ENCODE measurements around the gene NFKB1.

DNA sequence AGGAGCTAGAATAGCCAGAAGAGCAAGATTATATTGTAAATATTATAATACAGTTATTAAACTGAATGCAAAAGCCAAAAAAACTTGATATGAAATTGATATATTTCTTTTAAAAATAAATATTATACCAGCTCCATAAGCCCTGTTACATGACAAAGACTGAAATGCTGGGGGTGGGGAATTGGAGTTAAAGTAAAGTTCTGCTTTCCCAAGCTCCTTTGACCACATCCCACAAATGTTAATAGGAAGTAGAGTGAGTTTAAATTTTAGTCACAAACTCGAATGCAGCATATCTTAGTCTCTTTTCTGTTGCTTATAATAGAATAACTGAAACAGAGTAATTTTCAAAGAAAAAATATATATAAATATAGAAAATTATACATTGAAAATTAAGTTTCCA, 46.9 kb upstream of the NFKB1 start:
- TF ChIP-seq, protein P1, sequence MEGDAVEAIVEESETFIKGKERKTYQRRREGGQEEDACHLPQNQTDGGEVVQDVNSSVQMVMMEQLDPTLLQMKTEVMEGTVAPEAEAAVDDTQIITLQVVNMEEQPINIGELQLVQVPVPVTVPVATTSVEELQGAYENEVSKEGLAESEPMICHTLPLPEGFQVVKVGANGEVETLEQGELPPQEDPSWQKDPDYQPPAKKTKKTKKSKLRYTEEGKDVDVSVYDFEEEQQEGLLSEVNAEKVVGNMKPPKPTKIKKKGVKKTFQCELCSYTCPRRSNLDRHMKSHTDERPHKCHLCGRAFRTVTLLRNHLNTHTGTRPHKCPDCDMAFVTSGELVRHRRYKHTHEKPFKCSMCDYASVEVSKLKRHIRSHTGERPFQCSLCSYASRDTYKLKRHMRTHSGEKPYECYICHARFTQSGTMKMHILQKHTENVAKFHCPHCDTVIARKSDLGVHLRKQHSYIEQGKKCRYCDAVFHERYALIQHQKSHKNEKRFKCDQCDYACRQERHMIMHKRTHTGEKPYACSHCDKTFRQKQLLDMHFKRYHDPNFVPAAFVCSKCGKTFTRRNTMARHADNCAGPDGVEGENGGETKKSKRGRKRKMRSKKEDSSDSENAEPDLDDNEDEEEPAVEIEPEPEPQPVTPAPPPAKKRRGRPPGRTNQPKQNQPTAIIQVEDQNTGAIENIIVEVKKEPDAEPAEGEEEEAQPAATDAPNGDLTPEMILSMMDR (optimal IDR thresholded peaks at IDR 0.05 in 1 of 3, IDR thresholded peaks at IDR 0.05 in 1 of 3, conservative IDR thresholded peaks at IDR 0.05 in 1 of 3; ENCODE audit: extremely low read depth in 1 of 3, insufficient read depth in 2 of 3, low read length in 3 of 3): no peak
- TF ChIP-seq EZH2 (IDR thresholded peaks at IDR 0.05; ENCODE audit: low read length): no peak

Data from keratinocyte (primary cell).